K562 (cell line): ENCODE data around the gene PLCG2.
A peak's percentile ranks its signal among the peaks of the same experiment; 100 is the strongest.

Experiments
- ATF7 ChIP-seq: fragments of 450-650 bp; IDR thresholded peaks from 2 replicates; pipeline ENCODE4 v1.7.1; 2014; ENCODE audit warnings: mild to moderate bottlenecking, moderate library complexity
- BCOR ChIP-seq: fragments of 450-650 bp; IDR thresholded peaks from 2 replicates; pipeline ENCODE4 v1.6.1; 2016
- CREB1 ChIP-seq, 2 experiments: sonication (generic) in 1 of 2; formaldehyde crosslinking in 1 of 2; IDR thresholded peaks; 2 replicates each; pipeline versions ENCODE4 v1.6.1 to v1.8.0; 2012 to 2022; ENCODE audit warnings: inconsistent platforms in 1 of 2, mild to moderate bottlenecking in 1 of 2, missing genetic modification reagents in 1 of 2, moderate library complexity in 1 of 2
- CTCF ChIP-seq, 3 experiments: IDR thresholded peaks in 2 of 3; conservative IDR thresholded peaks in 1 of 3; 2 replicates each; pipeline ENCODE4 v1.5.1; 2011 to 2012; ENCODE audit warnings: low read length in 3 of 3, mild to moderate bottlenecking in 3 of 3, control low read depth in 2 of 3, improper control_type of control experiment in 1 of 3, inconsistent platforms in 1 of 3, low read depth in 1 of 3, mixed read lengths in 1 of 3, moderate library complexity in 1 of 3; ENCODE audit not compliant: insufficient read depth in 2 of 3
- NR3C1 ChIP-seq: sonication (generic); formaldehyde crosslinking; IDR thresholded peaks from 2 replicates; pipeline ENCODE4 v1.8.1; 2022; ENCODE audit warnings: missing genetic modification reagents
- POLR2A ChIP-seq: fragments of 450-650 bp; conservative IDR thresholded peaks from 2 replicates; pipeline ENCODE4 v1.6.1; 2016
- RAD21 ChIP-seq, 2 experiments: fragments of 250-450 bp in 1 of 2; fragments of 450-650 bp in 1 of 2; sonication (Bioruptor Pico) in 1 of 2; formaldehyde crosslinking in 1 of 2; IDR thresholded peaks in 1 of 2; conservative IDR thresholded peaks in 1 of 2; 2 replicates each; pipeline versions ENCODE4 v1.4.0 to v1.8.0; 2020 to 2022; ENCODE audit warnings: mild to moderate bottlenecking in 2 of 2, moderate library complexity in 1 of 2
- SMARCC2 ChIP-seq: fragments of 450-650 bp; IDR thresholded peaks from 2 replicates; pipeline ENCODE4 v1.6.1; 2017; ENCODE audit warnings: antibody characterized with exemption, moderate library complexity, mild to moderate bottlenecking, low read depth
- ZNF175 ChIP-seq: fragments of 200-800 bp; sonication (Bioruptor generic); IDR thresholded peaks from 2 replicates; pipeline ENCODE4 v1.6.1; 2016; ENCODE audit warnings: low read depth, mild to moderate bottlenecking, missing genetic modification characterization, missing compliant biosample characterization
- ZNF644 ChIP-seq: fragments of 200-800 bp; sonication (Bioruptor generic); IDR thresholded peaks from 2 replicates; pipeline ENCODE4 v1.6.1; 2016; ENCODE audit warnings: low read depth, missing genetic modification characterization, missing compliant biosample characterization
- ZZZ3 ChIP-seq: fragments of 450-650 bp; IDR thresholded peaks from 2 replicates; pipeline ENCODE4 v1.6.1; 2016; ENCODE audit warnings: antibody characterized with exemption, mild to moderate bottlenecking, moderate library complexity
- TF ChIP-seq, protein P1 (sequence below): sonication (generic); formaldehyde crosslinking; IDR thresholded peaks from 2 replicates; pipeline ENCODE4 v1.5.0; 2020; ENCODE audit warnings: missing genetic modification reagents
- TF ChIP-seq, protein P2 (sequence below): sonication (generic); formaldehyde crosslinking; IDR thresholded peaks from 2 replicates; pipeline ENCODE4 v1.8.1; 2022; ENCODE audit warnings: missing genetic modification reagents

DNA sequence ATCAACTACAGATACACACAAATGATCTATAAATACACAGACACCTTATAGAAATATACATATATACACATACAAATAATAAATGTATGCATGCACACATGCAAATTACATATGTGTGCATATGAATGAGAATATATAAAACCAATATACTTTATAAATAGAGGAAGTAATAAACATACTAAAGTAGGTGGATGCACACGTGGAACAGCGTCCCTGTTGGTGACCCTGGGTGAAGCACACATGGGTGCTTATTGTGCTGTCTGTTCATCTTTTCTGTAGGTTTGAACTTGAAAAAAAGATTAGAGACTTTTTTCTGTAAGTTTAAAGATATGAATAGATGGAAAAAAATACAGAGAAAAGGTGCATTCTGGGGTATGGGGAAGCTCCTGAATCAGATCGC, 120.9 kb downstream of the PLCG2 start:
- TF ChIP-seq CTCF (IDR thresholded peaks at IDR 0.05 in 2 of 3, conservative IDR thresholded peaks at IDR 0.05 in 1 of 3; ENCODE audit: insufficient read depth in 2 of 3, low read depth in 1 of 3, low read length in 3 of 3) (peak; percentile 36 to 49 (median 48); a peak in 5 of 6 replicates), RAD21 (CRISPR knock-in tag; conservative IDR thresholded peaks at IDR 0.05 in 1 of 2, IDR thresholded peaks at IDR 0.05 in 1 of 2) (no peak), BCOR (no peak), POLR2A (no peak), ZNF175 (CRISPR knock-in tag) (no peak), CREB1 (IDR thresholded peaks at IDR 0.05) (no peak), CREB1 (CRISPR knock-in tag; IDR thresholded peaks at IDR 0.05) (no peak), SMARCC2 (no peak), ZZZ3 (no peak), ATF7 (no peak), ZNF644 (tag) (no peak), NR3C1 (CRISPR knock-in tag) (no peak)
- TF ChIP-seq, protein P1, sequence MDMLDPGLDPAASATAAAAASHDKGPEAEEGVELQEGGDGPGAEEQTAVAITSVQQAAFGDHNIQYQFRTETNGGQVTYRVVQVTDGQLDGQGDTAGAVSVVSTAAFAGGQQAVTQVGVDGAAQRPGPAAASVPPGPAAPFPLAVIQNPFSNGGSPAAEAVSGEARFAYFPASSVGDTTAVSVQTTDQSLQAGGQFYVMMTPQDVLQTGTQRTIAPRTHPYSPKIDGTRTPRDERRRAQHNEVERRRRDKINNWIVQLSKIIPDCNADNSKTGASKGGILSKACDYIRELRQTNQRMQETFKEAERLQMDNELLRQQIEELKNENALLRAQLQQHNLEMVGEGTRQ (CRISPR knock-in tag), result no peak
- TF ChIP-seq, protein P2, sequence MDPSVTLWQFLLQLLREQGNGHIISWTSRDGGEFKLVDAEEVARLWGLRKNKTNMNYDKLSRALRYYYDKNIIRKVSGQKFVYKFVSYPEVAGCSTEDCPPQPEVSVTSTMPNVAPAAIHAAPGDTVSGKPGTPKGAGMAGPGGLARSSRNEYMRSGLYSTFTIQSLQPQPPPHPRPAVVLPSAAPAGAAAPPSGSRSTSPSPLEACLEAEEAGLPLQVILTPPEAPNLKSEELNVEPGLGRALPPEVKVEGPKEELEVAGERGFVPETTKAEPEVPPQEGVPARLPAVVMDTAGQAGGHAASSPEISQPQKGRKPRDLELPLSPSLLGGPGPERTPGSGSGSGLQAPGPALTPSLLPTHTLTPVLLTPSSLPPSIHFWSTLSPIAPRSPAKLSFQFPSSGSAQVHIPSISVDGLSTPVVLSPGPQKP (CRISPR knock-in tag), result no peak
